Measurements from ENCODE around the gene EIF6. TPM values are rescaled to one million over a fixed set of nuclear protein-coding genes. Genes with fewer than 3 reads are reported as not detected.

Gene EIF6
- total RNA-seq, 4 donors from 2014 or later, result 111 to 229 (median 174) TPM

DNA sequence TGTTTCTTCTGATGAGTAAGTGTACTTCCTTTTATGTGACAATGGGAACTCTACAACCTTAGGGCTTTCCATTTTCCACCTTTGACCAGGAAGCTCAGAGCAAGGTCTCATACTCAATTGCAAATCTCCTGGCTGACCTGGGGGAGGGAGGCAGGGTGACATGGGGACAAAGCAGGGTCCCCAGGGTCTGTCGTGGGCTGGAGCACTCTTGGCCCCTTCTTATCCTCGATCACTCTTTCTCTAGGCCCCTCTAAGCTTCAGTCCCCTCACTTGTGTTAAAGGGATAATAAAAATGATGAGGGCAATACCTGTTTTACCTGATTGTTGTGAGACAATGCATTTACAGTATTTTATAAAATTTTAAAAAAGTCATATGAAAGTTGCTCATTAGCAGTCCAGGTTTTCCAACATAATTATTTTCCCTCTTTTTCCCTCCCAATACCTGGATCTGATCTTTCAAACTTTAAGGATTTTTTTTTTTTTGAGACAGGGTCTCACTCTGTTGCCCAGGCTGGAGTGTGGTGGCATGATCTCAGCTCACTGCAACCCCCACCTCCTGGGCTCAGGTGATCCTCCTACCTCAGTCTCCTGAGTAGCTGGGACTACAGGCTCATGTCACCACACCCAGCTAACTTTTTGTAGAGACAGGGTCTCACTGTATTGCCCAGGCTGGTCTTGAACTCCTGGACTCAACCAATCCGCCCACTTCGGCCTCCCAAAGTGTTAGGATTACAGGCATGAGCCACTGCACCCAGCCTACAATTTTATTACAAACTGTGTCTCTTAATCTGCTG lies 16.1 kb upstream of the EIF6 start:
- 84% methylated on average over 4 of the region's 4 CpGs for WGBS
- H3K27ac ChIP-seq, result no peak overlapping the region
- H3K36me3 ChIP-seq, result no peaks in the 10 kb centered on the region
- H3K27me3 ChIP-seq, result peaks cover 4% of the 10 kb centered on the region
- H3K4me1 ChIP-seq, result peaks cover 24% of the 10 kb centered on the region
- DNase-seq (ENCODE audit: low spot score in 2 of 2), result no peak
- H3K9me3 ChIP-seq, result no peaks in the 10 kb centered on the region
- TF ChIP-seq POLR2AphosphoS5 (IDR thresholded peaks at IDR 0.05) (no peak), EP300 (IDR thresholded peaks at IDR 0.05) (no peak), POLR2A (IDR thresholded peaks at IDR 0.05) (no peak)
- TF ChIP-seq, protein P1, sequence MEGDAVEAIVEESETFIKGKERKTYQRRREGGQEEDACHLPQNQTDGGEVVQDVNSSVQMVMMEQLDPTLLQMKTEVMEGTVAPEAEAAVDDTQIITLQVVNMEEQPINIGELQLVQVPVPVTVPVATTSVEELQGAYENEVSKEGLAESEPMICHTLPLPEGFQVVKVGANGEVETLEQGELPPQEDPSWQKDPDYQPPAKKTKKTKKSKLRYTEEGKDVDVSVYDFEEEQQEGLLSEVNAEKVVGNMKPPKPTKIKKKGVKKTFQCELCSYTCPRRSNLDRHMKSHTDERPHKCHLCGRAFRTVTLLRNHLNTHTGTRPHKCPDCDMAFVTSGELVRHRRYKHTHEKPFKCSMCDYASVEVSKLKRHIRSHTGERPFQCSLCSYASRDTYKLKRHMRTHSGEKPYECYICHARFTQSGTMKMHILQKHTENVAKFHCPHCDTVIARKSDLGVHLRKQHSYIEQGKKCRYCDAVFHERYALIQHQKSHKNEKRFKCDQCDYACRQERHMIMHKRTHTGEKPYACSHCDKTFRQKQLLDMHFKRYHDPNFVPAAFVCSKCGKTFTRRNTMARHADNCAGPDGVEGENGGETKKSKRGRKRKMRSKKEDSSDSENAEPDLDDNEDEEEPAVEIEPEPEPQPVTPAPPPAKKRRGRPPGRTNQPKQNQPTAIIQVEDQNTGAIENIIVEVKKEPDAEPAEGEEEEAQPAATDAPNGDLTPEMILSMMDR (IDR thresholded peaks at IDR 0.05), result no peak
- H3K4me3 ChIP-seq, result no peak overlapping the region

DNA sequence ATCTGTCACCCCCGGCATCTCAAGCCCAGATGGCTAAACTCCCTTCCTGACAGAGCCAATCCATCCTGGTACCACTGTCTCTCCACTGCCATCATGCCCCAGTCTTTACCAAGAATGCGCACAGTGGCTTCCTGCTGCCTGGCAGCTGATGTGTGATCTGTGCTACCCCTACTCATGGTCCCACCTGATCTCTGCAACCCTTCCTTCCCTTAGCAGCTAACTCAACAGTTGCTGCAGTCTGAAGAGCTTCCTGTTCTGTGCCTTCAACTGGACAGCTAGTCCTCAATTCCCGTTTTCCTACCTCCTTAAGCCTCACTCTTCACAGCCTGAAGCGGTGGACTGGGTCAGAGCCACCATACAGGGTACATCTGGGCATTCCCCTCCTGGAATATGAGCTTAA lies 15.2 kb upstream of the EIF6 start:
- Histone ChIP-seq H3K4me1 (peaks cover 15% of the 10 kb centered on the region), H3K27me3 (peaks cover 4% of the 10 kb centered on the region), H3K27ac (no peak overlapping the region), H3K4me3 (no peak overlapping the region), H3K36me3 (no peaks in the 10 kb centered on the region), H3K9me3 (no peaks in the 10 kb centered on the region)
- 77% methylated on average over 4 of the region's 4 CpGs for WGBS
- DNase-seq (ENCODE audit: low spot score in 2 of 2), result no peak
- TF ChIP-seq EP300 (IDR thresholded peaks at IDR 0.05), result no peak
- TF ChIP-seq, protein P1 (IDR thresholded peaks at IDR 0.05), result no peak
- TF ChIP-seq POLR2AphosphoS5 (IDR thresholded peaks at IDR 0.05), result no peak
- TF ChIP-seq POLR2A (IDR thresholded peaks at IDR 0.05), result no peak

DNA sequence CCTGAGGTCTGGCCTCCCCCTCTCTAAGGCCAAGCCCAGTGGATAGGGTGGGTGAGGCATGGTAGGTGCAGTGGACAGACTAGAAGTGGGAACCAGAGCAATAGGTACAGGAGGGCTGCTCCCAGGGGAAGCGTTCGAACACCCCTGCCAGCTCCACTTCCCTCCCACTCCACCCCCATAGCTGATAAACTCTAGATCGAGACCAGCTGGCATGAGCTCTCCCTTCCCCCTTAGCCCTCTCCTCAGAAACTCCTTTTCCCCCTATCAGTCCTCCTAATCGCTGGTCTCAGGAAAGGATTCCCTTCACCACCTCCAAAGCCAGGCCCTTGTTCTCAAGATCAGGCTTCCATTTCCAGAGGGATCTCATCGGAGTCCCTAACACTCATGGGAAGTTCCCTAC lies 13.7 kb upstream of the EIF6 start:
- Histone ChIP-seq H3K9me3 (no peaks in the 10 kb centered on the region), H3K4me1 (peaks cover under 1% of the 10 kb centered on the region), H3K4me3 (no peak overlapping the region), H3K36me3 (no peaks in the 10 kb centered on the region), H3K27ac (no peak overlapping the region), H3K27me3 (peaks cover 8% of the 10 kb centered on the region)
- DNase-seq (ENCODE audit: low spot score in 2 of 2), result no peak
- TF ChIP-seq POLR2AphosphoS5 (IDR thresholded peaks at IDR 0.05), result no peak
- TF ChIP-seq, protein P1 (IDR thresholded peaks at IDR 0.05), result no peak
- 79% methylated on average over 5 of the region's 5 CpGs for WGBS

DNA sequence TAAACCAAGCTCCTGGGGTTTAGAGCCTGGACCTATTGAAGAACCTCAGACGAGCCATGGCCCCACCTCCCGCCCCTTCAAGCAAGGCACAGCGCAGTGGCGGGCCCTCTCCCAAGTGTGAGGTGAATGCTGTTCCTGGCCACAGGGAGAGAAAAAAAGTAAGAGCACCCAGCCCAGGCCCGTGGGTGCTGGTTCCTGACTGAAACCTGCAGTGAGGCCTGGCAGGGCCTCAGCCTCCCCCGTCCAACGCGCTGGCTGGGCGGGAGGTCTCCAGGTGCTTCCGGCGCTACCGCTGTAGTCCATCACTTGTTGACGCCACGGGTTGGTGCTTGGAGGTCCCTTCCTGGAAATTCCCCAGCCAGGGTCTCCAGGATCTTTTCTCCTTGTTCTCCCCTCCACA lies 13.2 kb upstream of the EIF6 start:
- TF ChIP-seq, protein P1 (IDR thresholded peaks at IDR 0.05), result no peak
- TF ChIP-seq POLR2AphosphoS5 (IDR thresholded peaks at IDR 0.05), result no peak
- Histone ChIP-seq H3K27ac (no peak overlapping the region), H3K4me3 (no peak overlapping the region), H3K9me3 (no peaks in the 10 kb centered on the region), H3K36me3 (no peaks in the 10 kb centered on the region), H3K27me3 (peaks cover 8% of the 10 kb centered on the region), H3K4me1 (no peaks in the 10 kb centered on the region)
- WGBS, result 91% methylated on average over 13 of the region's 14 CpGs
- DNase-seq (ENCODE audit: low spot score in 2 of 2), result no peak

DNA sequence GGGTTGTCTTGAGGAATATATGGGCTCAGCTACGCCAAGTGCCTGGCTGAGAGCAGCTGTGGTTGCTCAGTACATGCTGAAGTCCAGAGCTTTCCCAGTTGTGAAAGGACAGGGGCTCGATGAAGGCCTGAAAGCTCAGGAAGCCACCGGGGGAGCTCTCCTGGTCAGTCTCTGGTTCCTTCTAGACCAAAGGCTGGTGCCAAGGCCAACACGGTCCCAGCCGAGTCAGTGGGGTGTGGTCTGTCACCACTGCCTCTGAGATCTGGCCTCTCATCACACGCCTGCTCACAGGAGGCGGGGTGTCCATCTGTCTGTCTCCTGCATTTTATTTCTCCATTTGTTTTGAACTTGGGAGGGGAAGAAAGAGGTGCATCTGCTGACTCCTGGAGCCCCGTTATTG lies 12.6 kb upstream of the EIF6 start:
- Histone ChIP-seq H3K4me3 (no peak overlapping the region), H3K9me3 (no peaks in the 10 kb centered on the region), H3K27ac (no peak overlapping the region), H3K36me3 (no peaks in the 10 kb centered on the region), H3K4me1 (peaks cover 4% of the 10 kb centered on the region), H3K27me3 (peaks cover 8% of the 10 kb centered on the region)
- no peak for DNase-seq (ENCODE audit: low spot score in 2 of 2)
- WGBS, result 60% methylated on average over 7 of the region's 8 CpGs
- TF ChIP-seq, protein P1 (IDR thresholded peaks at IDR 0.05), result no peak
- TF ChIP-seq POLR2A (IDR thresholded peaks at IDR 0.05) (no peak), EP300 (IDR thresholded peaks at IDR 0.05) (no peak), POLR2AphosphoS5 (IDR thresholded peaks at IDR 0.05) (no peak)
